HepG2 (cell line): Measurements from ENCODE around the gene AGBL3. TPM values are rescaled to one million over a fixed set of nuclear protein-coding genes. Genes with fewer than 3 reads are reported as not detected.

Experiments
- CREBL2 ChIP-seq: sonication (generic); formaldehyde crosslinking; IDR thresholded peaks from 2 replicates; pipeline ENCODE4 v1.8.1; 2023; ENCODE audit warnings: missing genetic modification reagents, mild to moderate bottlenecking, borderline replicate concordance
- FOXA3 ChIP-seq: IDR thresholded peaks from 2 replicates; pipeline ENCODE4 v1.6.1; 2016; ENCODE audit warnings: missing genetic modification reagents, missing compliant biosample characterization
- GTF2F1 ChIP-seq: fragments of 150-350 bp; IDR thresholded peaks from 2 replicates; pipeline ENCODE4 v1.6.1; 2014; ENCODE audit warnings: low read length
- HMGXB3 ChIP-seq: sonication (generic); formaldehyde crosslinking; IDR thresholded peaks from 2 replicates; pipeline ENCODE4 v1.4.0; 2020; ENCODE audit warnings: missing genetic modification reagents, borderline replicate concordance
- SAFB2 ChIP-seq: sonication (generic); formaldehyde crosslinking; IDR thresholded peaks from 2 replicates; pipeline ENCODE4 v1.5.1; 2020; ENCODE audit warnings: missing genetic modification reagents, low read depth, mild to moderate bottlenecking, borderline replicate concordance
- SMARCC2 ChIP-seq: fragments of 450-650 bp; IDR thresholded peaks from 2 replicates; pipeline ENCODE4 v1.6.1; 2017; ENCODE audit warnings: antibody characterized with exemption, mild to moderate bottlenecking
- ZBTB1 ChIP-seq: sonication (generic); formaldehyde crosslinking; IDR thresholded peaks from 2 replicates; pipeline ENCODE4 v1.4.0; 2020; ENCODE audit warnings: missing genetic modification reagents, borderline replicate concordance
- ZMYM4 ChIP-seq: sonication (generic); formaldehyde crosslinking; IDR thresholded peaks from 2 replicates; pipeline ENCODE4 v1.8.1; 2023; ENCODE audit warnings: mild to moderate bottlenecking, missing genetic modification reagents
- ZNF142 ChIP-seq: sonication (generic); formaldehyde crosslinking; IDR thresholded peaks from 2 replicates; pipeline ENCODE4 v1.4.0; 2020; ENCODE audit warnings: missing genetic modification reagents
- ZNF17 ChIP-seq: sonication (generic); formaldehyde crosslinking; IDR thresholded peaks from 2 replicates; pipeline ENCODE4 v1.5.0; 2020; ENCODE audit warnings: mild to moderate bottlenecking, missing genetic modification reagents
- ZNF180 ChIP-seq: sonication (generic); formaldehyde crosslinking; IDR thresholded peaks from 2 replicates; pipeline ENCODE4 v1.4.0; 2020; ENCODE audit warnings: low read depth, missing genetic modification reagents, borderline replicate concordance
- ZNF256 ChIP-seq: sonication (generic); formaldehyde crosslinking; conservative IDR thresholded peaks from 2 replicates; pipeline ENCODE4 v1.4.0; 2020; ENCODE audit warnings: missing genetic modification reagents
- ZNF496 ChIP-seq: sonication (generic); formaldehyde crosslinking; IDR thresholded peaks from 2 replicates; pipeline ENCODE4 v1.8.1; 2023; ENCODE audit warnings: mild to moderate bottlenecking, moderate library complexity, missing genetic modification reagents; ENCODE audit not compliant: insufficient replicate concordance
- ZNF710 ChIP-seq: sonication (generic); formaldehyde crosslinking; IDR thresholded peaks from 2 replicates; pipeline ENCODE4 v1.5.0; 2020; ENCODE audit warnings: mild to moderate bottlenecking, missing genetic modification reagents, borderline replicate concordance
- ZNF782 ChIP-seq: sonication (generic); formaldehyde crosslinking; IDR thresholded peaks from 2 replicates; pipeline ENCODE4 v1.4.0; 2020; ENCODE audit warnings: missing genetic modification reagents, mild to moderate bottlenecking, borderline replicate concordance
- polyA plus RNA-seq, 8 experiments: library from polyadenylated mRNA; depleted of rRNA in 3 of 8; stranded (reverse) in 7 of 8; unstranded in 1 of 8; fragments of >200 nt; fragmentation: Illumina TruSeq in 4 of 8; extraction: Trizol in 4 of 8; gene quantifications; 2 replicates each; pipeline versions ENCODE4 v1.2.1 to v1.2.3, GENCODE V29; 2011 to 2016; ENCODE audit warnings: low read depth in 4 of 8, missing spikeins in 1 of 8, mixed read lengths in 1 of 8; ENCODE audit not compliant: insufficient read depth in 1 of 8
- total RNA-seq, 5 experiments: library from RNA; depleted of rRNA; stranded (reverse); fragments of >200 nt; fragmentation: Illumina TruSeq; extraction: Trizol; gene quantifications; 2 replicates each; pipeline ENCODE4 v1.2.3, GENCODE V29; 2016; ENCODE audit warnings: low read depth in 1 of 5

AGBL3 gene
- total and polyA plus RNA-seq, 2 of the 13 experiments (the other 11 are each of a cell fraction or from before 2014, with no cell fraction given), result 2.2 to 7.2 TPM

GRCh38 chr7:134986363-134987251, at the start of gene AGBL3 (continued):
- TF ChIP-seq CREBL2 (CRISPR knock-in tag) (no peak), FOXA3 (peak; percentile 31; the same call in 1 of the 2 replicates), ZNF256 (CRISPR knock-in tag) (no peak; the same call in 1 of the 2 replicates), SMARCC2 (no peak), ZNF142 (CRISPR knock-in tag) (0 out of 2 replicates have a peak, but pooled peaks have one; percentile 22), GTF2F1 (no peak), ZNF17 (CRISPR knock-in tag) (no peak), SAFB2 (no peak), ZNF710 (CRISPR knock-in tag) (no peak; the same call in 1 of the 2 replicates), ZNF180 (no peak), ZNF782 (CRISPR knock-in tag) (peak; percentile 90; the same call in 1 of the 2 replicates), HMGXB3 (CRISPR knock-in tag) (no peak; the same call in 1 of the 2 replicates), ZNF496 (no peak), ZMYM4 (CRISPR knock-in tag) (peak; percentile 98), ZBTB1 (no peak)
